Dendritic cell treated with granulocyte-macrophage colony-stimulating factor and Interleukin-4, amounts not matched to agents 40 ng/mL and 50 ng/mL, for 4 days (primary cell): ENCODE results near the gene FBN1.

Experiments used
- H3K27ac Mint-ChIP-seq: one replicate; pipeline ENCODE4 v1.8.0; 2022; ENCODE audit warnings: mild to moderate bottlenecking, mixed read lengths
- H3K27me3 Mint-ChIP-seq: one replicate; pipeline ENCODE4 v1.8.0; 2022; ENCODE audit warnings: mild to moderate bottlenecking, mixed read lengths
- H3K36me3 Mint-ChIP-seq: one replicate; pipeline ENCODE4 v1.8.0; 2022; ENCODE audit warnings: low read depth, mixed read lengths
- H3K4me1 Mint-ChIP-seq: one replicate; pipeline ENCODE4 v1.8.0; 2022; ENCODE audit warnings: low read depth, mixed read lengths
- H3K4me3 Mint-ChIP-seq: one replicate; pipeline ENCODE4 v1.8.0; 2022; ENCODE audit warnings: mild to moderate bottlenecking, moderate library complexity, mixed read lengths
- H3K9me3 Mint-ChIP-seq: one replicate; pipeline ENCODE4 v1.8.0; 2022; ENCODE audit warnings: mixed read lengths
- intact Hi-C: fragments of 100-400 bp; cut with micrococcal nuclease; formaldehyde crosslinking; loops from one replicate; pipeline ENCODE4 v1.15.0; 2022

Gene FBN1

GRCh38 chr15:48473667-48474066 lies 171.8 kb downstream of the FBN1 start:
- Mint-ChIP-seq H3K9me3 (no peaks in the 10 kb centered on the region), H3K27me3 (no peaks in the 10 kb centered on the region), H3K4me1 (peaks cover 8% of the 10 kb centered on the region), H3K36me3 (no peaks in the 10 kb centered on the region), H3K27ac (no peak overlapping the region), H3K4me3 (no peak overlapping the region)
- intact Hi-C loops, result no loop called here

- no peaks in the 10 kb centered on the region for H3K36me3 Mint-ChIP-seq
- H3K27ac Mint-ChIP-seq, result no peak overlapping the region
- H3K4me1 Mint-ChIP-seq, result peaks cover 8% of the 10 kb centered on the region
- no peaks in the 10 kb centered on the region for H3K9me3 Mint-ChIP-seq
- no peak overlapping the region for H3K4me3 Mint-ChIP-seq
- H3K27me3 Mint-ChIP-seq, result no peaks in the 10 kb centered on the region
- intact Hi-C loops, result no loop called here
Observed at GRCh38 chr15:48472756-48473155, 172.8 kb downstream of the FBN1 start.

- intact Hi-C loops, result no loop called here
- no peak overlapping the region for H3K27ac Mint-ChIP-seq
- H3K27me3 Mint-ChIP-seq, result no peaks in the 10 kb centered on the region
- H3K36me3 Mint-ChIP-seq, result no peaks in the 10 kb centered on the region
- no peak overlapping the region for H3K4me3 Mint-ChIP-seq
- no peaks in the 10 kb centered on the region for H3K9me3 Mint-ChIP-seq
- H3K4me1 Mint-ChIP-seq, result peaks cover 8% of the 10 kb centered on the region
Observed at GRCh38 chr15:48471073-48471472, 174.4 kb downstream of the FBN1 start.

GRCh38 chr15:48470096-48470495 lies 175.4 kb downstream of the FBN1 start:
- H3K4me1 Mint-ChIP-seq, result peaks cover 8% of the 10 kb centered on the region
- no peak overlapping the region for H3K27ac Mint-ChIP-seq
- intact Hi-C loops, result no loop called here
- H3K9me3 Mint-ChIP-seq, result no peaks in the 10 kb centered on the region
- no peaks in the 10 kb centered on the region for H3K36me3 Mint-ChIP-seq
- no peak overlapping the region for H3K4me3 Mint-ChIP-seq
- no peaks in the 10 kb centered on the region for H3K27me3 Mint-ChIP-seq

GRCh38 chr15:48469681-48470080 lies 175.8 kb downstream of the FBN1 start:
- Mint-ChIP-seq H3K27ac (no peak overlapping the region), H3K4me3 (no peak overlapping the region), H3K36me3 (no peaks in the 10 kb centered on the region), H3K4me1 (peaks cover 8% of the 10 kb centered on the region), H3K27me3 (no peaks in the 10 kb centered on the region), H3K9me3 (no peaks in the 10 kb centered on the region)
- intact Hi-C loops, result no loop called here

GRCh38 chr15:48469271-48469670 lies 176.2 kb downstream of the FBN1 start:
- Mint-ChIP-seq H3K4me3 (no peak overlapping the region), H3K36me3 (no peaks in the 10 kb centered on the region), H3K27me3 (no peaks in the 10 kb centered on the region), H3K4me1 (peaks cover 8% of the 10 kb centered on the region), H3K27ac (no peak overlapping the region), H3K9me3 (no peaks in the 10 kb centered on the region)
- intact Hi-C loops, result no loop called here

GRCh38 chr15:48467801-48468200 lies 177.7 kb downstream of the FBN1 start:
- Mint-ChIP-seq H3K9me3 (no peaks in the 10 kb centered on the region), H3K27ac (no peak overlapping the region), H3K4me1 (peaks cover 4% of the 10 kb centered on the region), H3K27me3 (no peaks in the 10 kb centered on the region), H3K4me3 (no peak overlapping the region), H3K36me3 (no peaks in the 10 kb centered on the region)
- intact Hi-C loops, result no loop called here

- H3K9me3 Mint-ChIP-seq, result no peaks in the 10 kb centered on the region
- H3K4me3 Mint-ChIP-seq, result no peak overlapping the region
- no peaks in the 10 kb centered on the region for H3K36me3 Mint-ChIP-seq
- no peaks in the 10 kb centered on the region for H3K27me3 Mint-ChIP-seq
- intact Hi-C loops, result no loop called here
- no peaks in the 10 kb centered on the region for H3K4me1 Mint-ChIP-seq
- H3K27ac Mint-ChIP-seq, result no peak overlapping the region
Observed at GRCh38 chr15:48466820-48467219, 178.7 kb downstream of the FBN1 start.

GRCh38 chr15:48466079-48466478 lies 179.4 kb downstream of the FBN1 start:
- Mint-ChIP-seq H3K4me3 (no peak overlapping the region), H3K9me3 (no peaks in the 10 kb centered on the region), H3K36me3 (no peaks in the 10 kb centered on the region), H3K27me3 (no peaks in the 10 kb centered on the region), H3K4me1 (no peaks in the 10 kb centered on the region), H3K27ac (no peak overlapping the region)
- intact Hi-C loops, result no loop called here

- Mint-ChIP-seq H3K4me3 (no peak overlapping the region), H3K4me1 (no peaks in the 10 kb centered on the region), H3K27me3 (no peaks in the 10 kb centered on the region), H3K27ac (no peak overlapping the region), H3K9me3 (no peaks in the 10 kb centered on the region), H3K36me3 (no peaks in the 10 kb centered on the region)
- intact Hi-C loops, result no loop called here
Observed at GRCh38 chr15:48465410-48465809, 180.1 kb downstream of the FBN1 start.

- H3K4me3 Mint-ChIP-seq, result no peak overlapping the region
- H3K27ac Mint-ChIP-seq, result no peak overlapping the region
- H3K9me3 Mint-ChIP-seq, result no peaks in the 10 kb centered on the region
- no peaks in the 10 kb centered on the region for H3K36me3 Mint-ChIP-seq
- no peaks in the 10 kb centered on the region for H3K4me1 Mint-ChIP-seq
- H3K27me3 Mint-ChIP-seq, result no peaks in the 10 kb centered on the region
- intact Hi-C loops, result no loop called here
Observed at GRCh38 chr15:48463366-48463880, 182.1 kb downstream of the FBN1 start.

GRCh38 chr15:48462688-48463087 lies 182.8 kb downstream of the FBN1 start:
- H3K36me3 Mint-ChIP-seq, result no peaks in the 10 kb centered on the region
- no peaks in the 10 kb centered on the region for H3K9me3 Mint-ChIP-seq
- no peak overlapping the region for H3K4me3 Mint-ChIP-seq
- no peak overlapping the region for H3K27ac Mint-ChIP-seq
- intact Hi-C loops, result no loop called here
- H3K27me3 Mint-ChIP-seq, result no peaks in the 10 kb centered on the region
- no peaks in the 10 kb centered on the region for H3K4me1 Mint-ChIP-seq

GRCh38 chr15:48459571-48460442 lies 185.7 kb downstream of the FBN1 start:
- intact Hi-C loops, result no loop called here
- no peak overlapping the region for H3K4me3 Mint-ChIP-seq
- H3K36me3 Mint-ChIP-seq, result no peaks in the 10 kb centered on the region
- no peaks in the 10 kb centered on the region for H3K4me1 Mint-ChIP-seq
- H3K27me3 Mint-ChIP-seq, result no peaks in the 10 kb centered on the region
- no peaks in the 10 kb centered on the region for H3K9me3 Mint-ChIP-seq
- H3K27ac Mint-ChIP-seq, result no peak overlapping the region

GRCh38 chr15:48458876-48459275 lies 186.6 kb downstream of the FBN1 start:
- H3K4me3 Mint-ChIP-seq, result no peak overlapping the region
- H3K9me3 Mint-ChIP-seq, result no peaks in the 10 kb centered on the region
- H3K36me3 Mint-ChIP-seq, result no peaks in the 10 kb centered on the region
- no peak overlapping the region for H3K27ac Mint-ChIP-seq
- intact Hi-C loops, result no loop called here
- H3K27me3 Mint-ChIP-seq, result no peaks in the 10 kb centered on the region
- no peaks in the 10 kb centered on the region for H3K4me1 Mint-ChIP-seq

GRCh38 chr15:48456134-48456533 lies 189.4 kb downstream of the FBN1 start:
- Mint-ChIP-seq H3K4me3 (no peak overlapping the region), H3K9me3 (no peaks in the 10 kb centered on the region), H3K27me3 (no peaks in the 10 kb centered on the region), H3K4me1 (no peaks in the 10 kb centered on the region), H3K36me3 (no peaks in the 10 kb centered on the region), H3K27ac (no peak overlapping the region)
- intact Hi-C loops, result no loop called here
